A204.1 (cell line): ENCODE data around the gene C15orf62.

Experiments used
- FAIRE-seq: peaks from 2 replicates; lab custom pipeline; 2012; peaks lifted over from hg19 to GRCh38; lab: Jason Lieb, UNC

The C15orf62 gene

GRCh38 chr15:40819048-40819447, 49.3 kb downstream of the C15orf62 start:
- no peak for FAIRE-seq

GRCh38 chr15:40821195-40821594, 51.4 kb downstream of the C15orf62 start:
- no peak for FAIRE-seq
